Lung (tissue), 12 donors: Measurements from ENCODE around the gene SETD1A. TPM values are rescaled to one million over a fixed set of nuclear protein-coding genes. Genes with fewer than 3 reads are reported as not detected.
A peak's percentile ranks its signal among the peaks of the same experiment; 100 is the strongest.

Experiments used
- ATAC-seq: fragments of 200-7000 bp; cut with Tn5 transposase; one replicate; pipeline ENCODE4 v1.9.1; 2020; ENCODE audit warnings: moderate number of reproducible peaks; ENCODE audit not compliant: insufficient read depth, low FRiP score
- DNase-seq, 3 donors: peaks; one replicate each; pipeline ENCODE4 v3.0.0-alpha.2; 2013 to 2017
- H3K27ac ChIP-seq, 2 donors: one replicate each; pipeline ENCODE4 v1.5.1; 2013; ENCODE audit warnings: mild to moderate bottlenecking in 2 of 2, moderate library complexity in 2 of 2, control low read depth in 1 of 2, inconsistent platforms in 1 of 2, low read depth in 1 of 2, low read length in 1 of 2
- H3K27me3 ChIP-seq, 3 donors: one replicate each; pipeline ENCODE4 v1.5.1; 2013; ENCODE audit warnings: low read length in 2 of 3; ENCODE audit not compliant: control insufficient read depth in 3 of 3, insufficient read depth in 3 of 3
- H3K36me3 ChIP-seq, 4 donors: one replicate each; pipeline ENCODE4 v1.5.1; 2013; ENCODE audit warnings: low read length in 4 of 4, mild to moderate bottlenecking in 1 of 4, moderate library complexity in 1 of 4; ENCODE audit not compliant: control insufficient read depth in 4 of 4, insufficient read depth in 4 of 4
- H3K4me1 ChIP-seq, 5 donors: one replicate each; pipeline ENCODE4 v1.5.1; 2013; ENCODE audit warnings: low read length in 5 of 5, mild to moderate bottlenecking in 2 of 5, moderate library complexity in 1 of 5; ENCODE audit not compliant: control insufficient read depth in 5 of 5, insufficient read depth in 5 of 5
- H3K4me3 ChIP-seq: one replicate; pipeline ENCODE4 v1.5.1; 2013; ENCODE audit warnings: mild to moderate bottlenecking, control low read depth, moderate library complexity
- H3K9ac ChIP-seq, 2 donors: one replicate each; pipeline ENCODE4 v1.5.1; 2013; ENCODE audit warnings: low read length in 2 of 2, control low read depth in 1 of 2; ENCODE audit not compliant: insufficient read depth in 1 of 2
- H3K9me3 ChIP-seq, 4 donors: one replicate each; pipeline ENCODE4 v1.5.1; 2013; ENCODE audit warnings: low read length in 3 of 4, mild to moderate bottlenecking in 1 of 4, moderate library complexity in 1 of 4; ENCODE audit not compliant: control insufficient read depth in 4 of 4, insufficient read depth in 3 of 4
- CTCF ChIP-seq: IDR thresholded peaks from 2 replicates; pipeline ENCODE4 v1.5.1; 2012; ENCODE audit warnings: mild to moderate bottlenecking; ENCODE audit errors: control extremely low read depth, extremely low read depth
- WGBS, 2 donors: extraction: QIAGEN DNeasy Blood & Tissue Kit; methylation state at CpG; one replicate each; pipeline ENCODE4 v1.1.7; 2013; 5-methylcytosine and 5-hydroxymethylcytosine counted together
- polyA plus RNA-seq, 2 donors: library from polyadenylated mRNA; stranded (reverse); fragments of 200-250 nt; gene quantifications; one replicate each; pipeline ENCODE4 v1.2.1, GENCODE V29; 2013
- total RNA-seq, 2 donors: library from RNA; depleted of rRNA in 1 of 2; stranded (reverse); fragments of >200 nt in 1 of 2; gene quantifications; one replicate each; pipeline ENCODE4 v1.2.1, GENCODE V29; 2014 to 2021
- donor health status: control.
- donor health status: control.
- donor health status: Bipolar disorder and iron deficiency.
- donor health status: healthy.
- donor health status: DM: yes; HTN: yes; CAD: no.

SETD1A gene
- total and polyA plus RNA-seq, 4 donors = 7.4 to 22.0 (median 10.9) TPM

GRCh38 chr16:31023252-31023602 is 65.7 kb downstream of the SETD1A start:
- no peak for ATAC-seq
- no peak overlapping the region for H3K27ac ChIP-seq

GRCh38 chr16:31023627-31024226 is 66.2 kb downstream of the SETD1A start:
- Histone ChIP-seq H3K4me1 (no peaks in the 10 kb centered on the region), H3K4me3 (no peak overlapping the region), H3K9me3 (no peaks in the 10 kb centered on the region), H3K27ac (no peak overlapping the region), H3K36me3 (no peaks in the 10 kb centered on the region), H3K9ac (no peak overlapping the region), H3K27me3 (no peaks in the 10 kb centered on the region)
- no peak for DNase-seq
- ATAC-seq = no peak
- 73 to 80% methylated on average over 6 of the region's 6 CpGs for WGBS, 2 donors
- no peak for TF ChIP-seq CTCF

More at GRCh38 chr16:31023252-31023602, 65.7 kb downstream of the SETD1A start:
- Histone ChIP-seq H3K9me3 (no peaks in the 10 kb centered on the region), H3K36me3 (no peaks in the 10 kb centered on the region), H3K4me1 (no peaks in the 10 kb centered on the region), H3K9ac (no peak overlapping the region), H3K27me3 (no peaks in the 10 kb centered on the region), H3K4me3 (no peak overlapping the region)
- DNase-seq = no peak
- WGBS, 2 donors = 92 to 98% methylated on average over 4 of the region's 4 CpGs
- no peak for TF ChIP-seq CTCF

GRCh38 chr16:31025339-31025738 is 67.8 kb downstream of the SETD1A start:
- Histone ChIP-seq H3K27ac (peak overlapping the region in 1 of 2 donors; percentile 43), H3K9ac (no peak overlapping the region), H3K4me1 (no peaks in the 10 kb centered on the region), H3K4me3 (no peak overlapping the region), H3K27me3 (no peaks in the 10 kb centered on the region), H3K9me3 (no peaks in the 10 kb centered on the region), H3K36me3 (no peaks in the 10 kb centered on the region)
- ATAC-seq (no peak), DNase-seq (no peak)
- no peak for TF ChIP-seq CTCF
- WGBS, 2 donors = 60 to 73% methylated on average over 5 of the region's 5 CpGs

- WGBS, 2 donors = 89 to 95% methylated on average over 5 of the region's 5 CpGs
- no peak for ATAC-seq
- TF ChIP-seq CTCF = no peak
These were observed 71.7 kb downstream of the SETD1A start for GRCh38 chr16:31029272-31029671.

More at GRCh38 chr16:31029272-31029671, 71.7 kb downstream of the SETD1A start:
- H3K9me3 ChIP-seq = no peaks in the 10 kb centered on the region
- H3K4me3 ChIP-seq = no peak overlapping the region
- H3K4me1 ChIP-seq = peaks cover under 1 to 9% (median 4%) of the 10 kb centered on the region in 5 donors
- H3K9ac ChIP-seq = no peak overlapping the region
- no peaks in the 10 kb centered on the region for H3K27me3 ChIP-seq
- no peak overlapping the region for H3K27ac ChIP-seq
- peaks cover 0 to 4% (median 0%) of the 10 kb centered on the region in 4 donors for H3K36me3 ChIP-seq
- no peak for DNase-seq
